Tibial nerve (tissue), 4 donors: ENCODE measurements around the gene HPSE2. TPM values are rescaled to one million over a fixed set of nuclear protein-coding genes. Genes with fewer than 3 reads are reported as not detected.

Source experiments
- DNase-seq, 2 donors: peaks; one replicate each; pipeline ENCODE4 v3.0.0-alpha.2; 2019; ENCODE audit warnings: low spot score in 2 of 2
- H3K27ac ChIP-seq, 4 donors: fragments of 200-600 bp; sonication (generic) in 3 of 4; one replicate each; pipeline ENCODE4 v1.5.1; 2017 to 2019; ENCODE audit warnings: mild to moderate bottlenecking in 1 of 4
- H3K27me3 ChIP-seq, 2 donors: fragments of 200-600 bp; sonication (generic) in 1 of 2; one replicate each; pipeline versions ENCODE4 v1.5.1 to v1.6.0; 2017 to 2019
- H3K36me3 ChIP-seq, 3 donors: fragments of 200-600 bp; sonication (generic); one replicate each; pipeline ENCODE4 v1.5.1; 2018 to 2019
- H3K4me1 ChIP-seq, 4 donors: fragments of 200-600 bp; sonication (generic) in 3 of 4; one replicate each; pipeline ENCODE4 v1.5.1; 2017 to 2019
- H3K4me3 ChIP-seq, 4 donors: fragments of 200-600 bp; sonication (generic) in 3 of 4; one replicate each; pipeline ENCODE4 v1.5.1; 2017 to 2019; ENCODE audit warnings: mild to moderate bottlenecking in 1 of 4, moderate library complexity in 1 of 4
- H3K9me3 ChIP-seq, 4 donors: fragments of 200-600 bp; sonication (generic) in 3 of 4; one replicate each; pipeline ENCODE4 v1.5.1; 2017 to 2019
- CTCF ChIP-seq, 5 experiments: fragments of 200-600 bp in 3 of 5; fragments of 450-650 bp in 2 of 5; sonication (generic) in 3 of 5; IDR thresholded peaks; one replicate each; pipeline ENCODE4 v1.5.1; 2016 to 2019; ENCODE audit warnings: antibody characterized with exemption in 5 of 5, mild to moderate bottlenecking in 3 of 5, moderate library complexity in 2 of 5
- EP300 ChIP-seq, 2 donors: sonication (generic); formaldehyde crosslinking; IDR thresholded peaks; one replicate each; pipeline ENCODE4 v1.6.1; 2017; ENCODE audit warnings: antibody characterized with exemption in 2 of 2, mild to moderate bottlenecking in 1 of 2
- POLR2A ChIP-seq, 2 donors: fragments of 450-650 bp; IDR thresholded peaks; one replicate each; pipeline ENCODE4 v1.6.1; 2017; ENCODE audit warnings: antibody characterized with exemption in 2 of 2, mild to moderate bottlenecking in 2 of 2, moderate library complexity in 2 of 2
- WGBS, 2 donors: methylation state at CpG; one replicate each; pipeline ENCODE4 v1.1.5; 2018; 5-methylcytosine and 5-hydroxymethylcytosine counted together
- total RNA-seq, 4 donors: library from RNA; depleted of rRNA; stranded (reverse); fragments of >200 nt; gene quantifications; one replicate each; pipeline ENCODE4 v1.1.0, GENCODE V29; 2016

HPSE2 gene
- total RNA-seq, 4 donors from 2014 or later: 0.63 TPM; not detected in 3

- WGBS, 2 donors: 80 to 84% methylated on average over 18 of the region's 18 CpGs
- no peaks in the 10 kb centered on the region for H3K27me3 ChIP-seq
- H3K36me3 ChIP-seq: peaks cover 3 to 60% (median 12%) of the 10 kb centered on the region in 3 donors
- H3K4me3 ChIP-seq: no peak overlapping the region
- TF ChIP-seq POLR2A (IDR thresholded peaks at IDR 0.05) (no peak), CTCF (IDR thresholded peaks at IDR 0.05) (no peak), EP300 (IDR thresholded peaks at IDR 0.05) (no peak)
- peaks cover 0 to 30% (median 12%) of the 10 kb centered on the region in 4 donors for H3K4me1 ChIP-seq
- no peak for DNase-seq
- no peaks in the 10 kb centered on the region for H3K9me3 ChIP-seq
- no peak overlapping the region for H3K27ac ChIP-seq
Observed at GRCh38 chr10:98416606-98417388, 818.9 kb downstream of the HPSE2 start.

- Histone ChIP-seq H3K36me3 (peaks cover 3 to 56% (median 12%) of the 10 kb centered on the region in 3 donors), H3K27ac (peak overlapping the region; percentile 63 to 85 (median 83)), H3K4me3 (no peak overlapping the region), H3K4me1 (peaks cover 0 to 32% (median 12%) of the 10 kb centered on the region in 4 donors), H3K9me3 (no peaks in the 10 kb centered on the region), H3K27me3 (no peaks in the 10 kb centered on the region)
- WGBS, 2 donors: 47 to 52% methylated on average over 8 of the region's 8 CpGs
- TF ChIP-seq POLR2A (IDR thresholded peaks at IDR 0.05): no peak
- DNase-seq: peak in 1 of 2 donors; percentile 28
Observed at GRCh38 chr10:98415731-98416119, 819.9 kb downstream of the HPSE2 start.

- Histone ChIP-seq H3K9me3 (no peaks in the 10 kb centered on the region), H3K27ac (peak within 1 kb of the TSS; percentile 63 to 85 (median 83)), H3K4me3 (peak within 1 kb of the TSS; percentile 45 to 65 (median 56)), H3K27me3 (no peaks in the 10 kb centered on the region), H3K36me3 (peaks cover 3 to 56% (median 9%) of the 10 kb centered on the region in 3 donors), H3K4me1 (peaks cover 0 to 32% (median 12%) of the 10 kb centered on the region in 4 donors)
- WGBS, 2 donors: 24 to 30% methylated on average over 24 to 25 of the region's 25 CpGs
- peak; percentile 84 to 85 for DNase-seq
- TF ChIP-seq CTCF (IDR thresholded peaks at IDR 0.05) (no peak), EP300 (IDR thresholded peaks at IDR 0.05) (peak in 1 of 2 donors; percentile 89), POLR2A (IDR thresholded peaks at IDR 0.05) (peak in 1 of 2 donors; percentile 68)
Observed at GRCh38 chr10:98414932-98415730, 820.5 kb downstream of the HPSE2 start, which contains the start of gene PYROXD2. Gene PYROXD2, minus strand, starts transcription at chr10:98415182. Its CDS starts 47 bp downstream, at chr10:98415135.

- no peak for TF ChIP-seq EP300 (IDR thresholded peaks at IDR 0.05)
- no peak for TF ChIP-seq CTCF (IDR thresholded peaks at IDR 0.05)
- H3K27me3 ChIP-seq: no peaks in the 10 kb centered on the region
- no peak for DNase-seq
- H3K4me3 ChIP-seq: peak overlapping the region; percentile 45 to 65 (median 56)
- no peaks in the 10 kb centered on the region for H3K9me3 ChIP-seq
- 23 to 32% methylated on average over 3 of the region's 3 CpGs for WGBS, 2 donors
- peaks cover 3 to 53% (median 3%) of the 10 kb centered on the region in 3 donors for H3K36me3 ChIP-seq
- peaks cover 0 to 32% (median 12%) of the 10 kb centered on the region in 4 donors for H3K4me1 ChIP-seq
- H3K27ac ChIP-seq: peak overlapping the region; percentile 63 to 85 (median 83)
Observed at GRCh38 chr10:98414578-98414931, 821.1 kb downstream of the HPSE2 start.

- Histone ChIP-seq H3K27me3 (no peaks in the 10 kb centered on the region), H3K36me3 (peaks cover 0 to 34% (median 0%) of the 10 kb centered on the region in 3 donors), H3K4me3 (no peak overlapping the region), H3K27ac (no peak overlapping the region), H3K4me1 (peaks cover 0 to 32% (median 12%) of the 10 kb centered on the region in 4 donors), H3K9me3 (no peaks in the 10 kb centered on the region)
- no peak for DNase-seq
- TF ChIP-seq EP300 (IDR thresholded peaks at IDR 0.05) (no peak), CTCF (IDR thresholded peaks at IDR 0.05) (no peak), POLR2A (IDR thresholded peaks at IDR 0.05) (no peak)
- 68 to 83% methylated on average over 1 of the region's 1 CpG for WGBS, 2 donors
Observed at GRCh38 chr10:98411768-98412167, 823.9 kb downstream of the HPSE2 start.
